Esophagus muscularis mucosa (tissue), 4 donors: ENCODE data around the gene NAAA.
"Not testable (repeated sequence)": the region's sequence is repeated elsewhere in the genome, so short reads cannot be mapped to it uniquely, and the experiment has no call there.

Source experiments
- CTCF ChIP-seq, 3 experiments: fragments of 200-600 bp in 2 of 3; fragments of 450-650 bp in 1 of 3; sonication (generic) in 2 of 3; IDR thresholded peaks; one replicate each; pipeline ENCODE4 v1.5.1; 2017 to 2019; ENCODE audit warnings: antibody characterized with exemption in 3 of 3, mild to moderate bottlenecking in 2 of 3, moderate library complexity in 1 of 3
- EP300 ChIP-seq: sonication (generic); formaldehyde crosslinking; IDR thresholded peaks from one replicate; pipeline ENCODE4 v1.6.1; 2017; ENCODE audit warnings: antibody characterized with exemption
- POLR2A ChIP-seq: fragments of 450-650 bp; IDR thresholded peaks from one replicate; pipeline ENCODE4 v1.6.1; 2017; ENCODE audit warnings: antibody characterized with exemption, moderate library complexity, mild to moderate bottlenecking, low read depth
- POLR2AphosphoS5 ChIP-seq, 2 donors: sonication (generic); formaldehyde crosslinking; IDR thresholded peaks; one replicate each; pipeline ENCODE4 v1.6.1; 2017; ENCODE audit warnings: antibody characterized with exemption in 2 of 2

DNA sequence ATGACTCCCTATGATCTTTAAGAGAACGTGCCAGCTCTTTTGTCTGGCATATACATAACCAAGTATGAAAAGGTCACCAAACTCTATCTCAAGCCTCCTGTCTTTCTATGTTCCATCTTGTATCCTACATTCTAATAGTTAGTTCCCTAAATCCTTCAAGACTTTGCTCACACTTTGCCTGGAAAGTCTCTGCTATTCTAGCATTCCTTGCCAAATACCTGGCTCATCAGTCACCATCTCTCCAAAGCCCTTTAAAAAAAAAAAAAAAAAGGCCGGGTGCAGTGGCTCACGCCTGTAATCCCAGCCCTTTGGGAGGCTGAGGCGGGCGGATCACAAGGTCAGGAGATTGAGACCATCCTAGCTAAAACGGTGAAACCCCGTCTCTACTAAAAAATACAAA lies 17.7 kb upstream of the NAAA start:
- TF ChIP-seq CTCF (IDR thresholded peaks at IDR 0.05); POLR2AphosphoS5 (IDR thresholded peaks at IDR 0.05); POLR2A; EP300: not testable (repeated sequence)
